Measurements from ENCODE around the gene PKP1. TPM values are rescaled to one million over a fixed set of nuclear protein-coding genes. Genes with fewer than 3 reads are reported as not detected.

PKP1 gene
- total RNA-seq, 1 donor from 2014 or later, result not detected

DNA sequence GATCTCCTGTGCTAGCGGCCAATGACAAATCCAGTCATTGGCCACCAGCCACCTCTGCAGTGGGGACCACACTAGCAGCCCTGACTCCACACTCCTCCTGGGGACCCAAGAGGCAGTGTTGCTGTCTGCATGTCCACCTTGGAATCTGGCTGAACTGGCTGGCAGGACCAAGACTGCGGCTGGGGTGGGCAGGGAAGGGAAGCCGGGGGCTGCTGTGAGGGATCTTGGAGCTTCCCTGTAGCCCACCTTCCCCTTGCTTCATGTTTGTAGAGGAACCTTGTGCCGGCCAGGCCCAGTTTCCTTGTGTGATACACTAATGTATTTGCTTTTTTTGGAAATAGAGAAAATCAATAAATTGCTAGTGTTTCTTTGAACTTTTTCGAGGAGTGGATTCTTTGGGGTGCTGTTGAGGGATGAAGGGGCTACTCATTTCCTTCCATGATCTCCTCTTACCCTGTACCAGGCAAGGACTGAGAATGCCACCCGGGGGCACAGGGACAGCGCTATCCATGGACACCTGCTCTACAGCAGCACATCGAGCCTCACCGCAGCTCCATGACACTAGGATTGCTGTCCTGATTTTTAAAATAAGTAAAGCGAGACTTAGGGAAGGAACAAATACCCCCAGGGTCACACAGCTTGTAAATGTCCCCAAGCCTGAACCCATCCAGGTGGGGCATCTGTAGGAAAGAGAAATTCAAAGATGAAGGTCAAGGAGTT lies 49.5 kb downstream of the PKP1 start:
- H3K9me3 Mint-ChIP-seq, result no peaks in the 10 kb centered on the region
- H3K4me3 Mint-ChIP-seq, result no peak overlapping the region
- H3K27ac Mint-ChIP-seq, result no peak overlapping the region
- H3K27me3 Mint-ChIP-seq (ENCODE audit: insufficient read depth), result peaks cover 8% of the 10 kb centered on the region
- H3K4me1 Mint-ChIP-seq (ENCODE audit: low read depth), result no peaks in the 10 kb centered on the region
- intact Hi-C loops (cut with micrococcal nuclease), result no loop called here
- no peaks in the 10 kb centered on the region for H3K36me3 Mint-ChIP-seq (ENCODE audit: low read depth)
- no peak for DNase-seq (ENCODE audit: low spot score)

DNA sequence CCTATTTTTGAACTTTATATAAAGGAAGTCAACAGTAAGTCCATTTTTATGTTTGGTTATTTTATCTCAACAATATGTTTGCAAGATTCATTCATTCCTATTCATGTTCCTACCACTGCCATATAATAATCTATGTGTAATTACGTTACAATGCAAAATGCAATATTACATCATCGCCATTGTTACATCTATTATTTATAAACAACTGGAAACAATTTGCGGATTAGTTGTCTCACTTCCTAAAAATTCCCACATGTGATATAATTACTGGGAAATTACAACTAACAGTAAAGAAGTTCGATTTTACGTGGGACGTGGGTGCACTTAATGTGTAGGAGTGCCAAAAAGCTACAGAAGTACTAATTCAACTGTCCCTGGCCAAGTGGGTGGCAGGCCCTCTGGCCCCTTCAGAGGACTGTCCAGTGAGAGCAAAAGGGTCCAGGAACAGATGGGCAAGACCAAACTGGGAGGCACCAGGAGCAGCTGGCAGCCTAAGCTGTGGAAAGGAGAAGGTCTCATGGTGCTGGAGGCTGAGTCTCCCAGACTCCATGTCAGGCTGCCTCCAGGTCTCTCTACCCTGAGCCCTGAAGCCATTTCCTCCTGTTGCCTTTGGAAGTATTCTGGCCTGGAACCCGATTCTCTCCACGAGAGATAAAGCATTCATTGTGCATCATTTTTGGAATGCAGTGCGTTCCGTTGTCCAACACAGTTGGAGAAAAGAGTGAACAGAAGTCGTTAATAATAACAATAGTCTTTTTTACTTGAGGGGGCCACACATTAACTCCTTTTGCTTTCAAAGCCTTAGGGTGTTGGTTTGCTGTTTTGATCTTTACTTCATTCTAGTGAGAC lies 51.2 kb downstream of the PKP1 start:
- H3K9me3 Mint-ChIP-seq, result no peaks in the 10 kb centered on the region
- intact Hi-C loops (cut with micrococcal nuclease), result no loop called here
- peaks cover 14% of the 10 kb centered on the region for H3K27me3 Mint-ChIP-seq (ENCODE audit: insufficient read depth)
- DNase-seq (ENCODE audit: low spot score), result no peak
- no peaks in the 10 kb centered on the region for H3K4me1 Mint-ChIP-seq (ENCODE audit: low read depth)
- H3K36me3 Mint-ChIP-seq (ENCODE audit: low read depth), result no peaks in the 10 kb centered on the region
- no peak overlapping the region for H3K4me3 Mint-ChIP-seq
- H3K27ac Mint-ChIP-seq, result no peak overlapping the region

DNA sequence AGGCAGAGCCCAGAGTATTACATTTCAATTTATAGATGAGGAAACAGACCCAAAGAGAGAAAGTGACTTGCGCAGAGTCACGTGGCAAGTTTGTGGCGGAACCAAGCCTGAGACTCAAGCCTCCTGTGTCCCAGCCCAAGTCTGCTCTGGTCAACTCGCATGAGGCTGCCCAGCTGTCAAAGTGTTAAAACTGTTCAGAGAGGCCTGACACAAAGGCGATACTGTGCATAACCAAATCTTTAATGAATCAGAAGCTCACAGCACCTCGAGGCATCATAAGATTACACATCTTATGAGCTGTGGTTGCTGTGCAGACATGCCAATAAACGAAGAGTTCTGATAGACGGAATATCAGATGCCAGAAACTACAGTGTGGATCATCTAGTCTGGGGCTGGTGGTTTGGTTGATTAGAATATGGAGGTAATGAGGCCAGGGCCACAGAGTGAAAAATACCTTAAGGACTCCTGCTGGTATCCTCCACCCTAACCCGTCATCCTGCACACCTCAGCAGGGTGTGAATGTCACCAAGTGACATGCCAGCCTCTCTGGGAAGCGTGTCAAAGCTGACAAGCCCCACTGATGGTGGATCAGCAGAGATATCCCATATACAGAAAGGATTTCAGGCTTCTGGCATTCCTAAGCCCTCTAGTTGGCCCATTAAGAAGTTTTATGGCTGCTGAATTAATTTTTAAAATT lies 52.0 kb downstream of the PKP1 start:
- H3K4me3 Mint-ChIP-seq, result no peak overlapping the region
- intact Hi-C loops (cut with micrococcal nuclease), result no loop called here
- H3K27me3 Mint-ChIP-seq (ENCODE audit: insufficient read depth), result peaks cover 11% of the 10 kb centered on the region
- no peak for DNase-seq (ENCODE audit: low spot score)
- no peaks in the 10 kb centered on the region for H3K9me3 Mint-ChIP-seq
- no peaks in the 10 kb centered on the region for H3K4me1 Mint-ChIP-seq (ENCODE audit: low read depth)
- H3K27ac Mint-ChIP-seq, result no peak overlapping the region
- H3K36me3 Mint-ChIP-seq (ENCODE audit: low read depth), result no peaks in the 10 kb centered on the region

DNA sequence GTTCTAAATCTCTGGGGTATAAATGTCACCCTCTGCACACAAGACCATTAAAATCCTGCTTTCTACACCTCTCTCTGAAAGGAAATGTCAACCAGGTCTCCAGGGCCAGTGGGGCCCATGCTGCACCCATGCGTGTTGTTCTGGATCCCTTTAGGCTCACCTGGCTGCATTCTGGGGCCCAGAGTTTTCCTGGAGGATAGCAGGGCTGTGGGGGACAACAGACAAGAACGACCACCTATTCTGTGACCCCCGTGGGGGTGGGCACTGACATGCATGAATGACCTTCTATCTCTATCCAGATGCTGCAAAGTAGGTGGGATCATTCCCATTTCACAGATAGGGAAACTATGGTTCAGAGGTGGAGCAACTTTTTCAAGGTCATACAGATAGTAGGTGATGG lies 52.6 kb downstream of the PKP1 start:
- intact Hi-C loops (cut with micrococcal nuclease), result no loop called here
- DNase-seq (ENCODE audit: low spot score), result no peak
- no peaks in the 10 kb centered on the region for H3K36me3 Mint-ChIP-seq (ENCODE audit: low read depth)
- H3K9me3 Mint-ChIP-seq, result no peaks in the 10 kb centered on the region
- H3K27ac Mint-ChIP-seq, result no peak overlapping the region
- H3K4me3 Mint-ChIP-seq, result no peak overlapping the region
- H3K4me1 Mint-ChIP-seq (ENCODE audit: low read depth), result no peaks in the 10 kb centered on the region
- peaks cover 11% of the 10 kb centered on the region for H3K27me3 Mint-ChIP-seq (ENCODE audit: insufficient read depth)

DNA sequence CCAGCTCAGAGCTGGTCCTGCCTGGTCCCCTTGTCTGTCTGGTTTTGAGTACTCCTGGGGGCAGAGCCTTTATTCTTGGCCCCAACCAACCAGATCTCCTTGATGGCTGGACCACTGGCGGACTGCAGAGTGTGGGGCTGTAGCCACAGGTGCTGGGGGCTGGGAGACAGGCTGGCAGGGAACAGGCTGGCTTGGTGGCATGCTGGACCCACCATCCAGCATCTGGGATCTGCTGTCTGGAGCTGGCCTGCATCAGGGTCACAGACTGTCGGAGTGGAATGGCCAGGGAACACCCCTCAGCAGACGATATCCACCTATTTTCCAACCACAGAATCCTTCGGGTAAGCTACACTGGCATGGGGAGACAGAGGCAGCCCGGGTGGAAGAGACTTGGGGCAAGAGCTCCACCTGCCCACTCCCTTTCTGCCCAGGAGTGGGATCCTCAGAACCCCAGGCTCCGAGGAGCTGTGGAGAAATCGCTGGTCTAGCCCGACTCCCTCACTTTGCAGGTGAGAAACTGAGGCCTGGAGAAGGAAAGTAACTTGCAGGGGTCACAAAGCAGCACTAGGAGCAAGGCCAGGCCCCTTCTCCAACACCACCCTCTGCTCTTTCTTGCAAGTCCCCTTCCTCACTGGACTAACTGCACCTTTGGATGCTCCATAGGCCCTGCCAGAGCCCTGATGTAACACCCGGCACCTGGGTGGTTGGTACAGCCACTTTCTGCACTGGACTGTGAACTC lies 53.6 kb downstream of the PKP1 start:
- no peaks in the 10 kb centered on the region for H3K36me3 Mint-ChIP-seq (ENCODE audit: low read depth)
- no peaks in the 10 kb centered on the region for H3K4me1 Mint-ChIP-seq (ENCODE audit: low read depth)

DNA sequence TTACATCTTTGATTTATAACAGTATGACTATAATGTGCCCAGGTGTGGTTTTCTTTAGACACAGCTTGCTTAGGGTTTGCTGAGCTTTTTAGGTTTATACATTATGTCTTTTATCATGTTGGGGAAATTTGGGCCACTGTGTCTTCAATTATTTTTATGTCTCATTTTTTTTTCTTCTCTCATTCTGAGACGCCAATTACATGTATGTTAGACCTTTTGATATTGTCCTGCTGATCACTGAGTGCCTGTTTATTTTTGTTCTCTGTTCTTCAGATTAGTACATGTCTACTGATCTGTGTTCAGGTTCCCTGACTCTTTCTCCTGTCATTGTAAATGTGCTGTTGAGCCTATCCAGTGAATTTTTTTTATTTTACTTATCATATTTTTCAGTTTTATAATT lies 58.1 kb downstream of the PKP1 start:
- intact Hi-C loops (cut with micrococcal nuclease), result no loop called here
- H3K27ac Mint-ChIP-seq, result no peak overlapping the region
- no peak for DNase-seq (ENCODE audit: low spot score)

More for the DNA sequence above, 53.6 kb downstream of the PKP1 start:
- no peak for DNase-seq (ENCODE audit: low spot score)
- intact Hi-C loops (cut with micrococcal nuclease), result no loop called here
- H3K27me3 Mint-ChIP-seq (ENCODE audit: insufficient read depth), result peaks cover 15% of the 10 kb centered on the region
- H3K4me3 Mint-ChIP-seq, result no peak overlapping the region
- H3K9me3 Mint-ChIP-seq, result no peaks in the 10 kb centered on the region
- no peak overlapping the region for H3K27ac Mint-ChIP-seq

DNA sequence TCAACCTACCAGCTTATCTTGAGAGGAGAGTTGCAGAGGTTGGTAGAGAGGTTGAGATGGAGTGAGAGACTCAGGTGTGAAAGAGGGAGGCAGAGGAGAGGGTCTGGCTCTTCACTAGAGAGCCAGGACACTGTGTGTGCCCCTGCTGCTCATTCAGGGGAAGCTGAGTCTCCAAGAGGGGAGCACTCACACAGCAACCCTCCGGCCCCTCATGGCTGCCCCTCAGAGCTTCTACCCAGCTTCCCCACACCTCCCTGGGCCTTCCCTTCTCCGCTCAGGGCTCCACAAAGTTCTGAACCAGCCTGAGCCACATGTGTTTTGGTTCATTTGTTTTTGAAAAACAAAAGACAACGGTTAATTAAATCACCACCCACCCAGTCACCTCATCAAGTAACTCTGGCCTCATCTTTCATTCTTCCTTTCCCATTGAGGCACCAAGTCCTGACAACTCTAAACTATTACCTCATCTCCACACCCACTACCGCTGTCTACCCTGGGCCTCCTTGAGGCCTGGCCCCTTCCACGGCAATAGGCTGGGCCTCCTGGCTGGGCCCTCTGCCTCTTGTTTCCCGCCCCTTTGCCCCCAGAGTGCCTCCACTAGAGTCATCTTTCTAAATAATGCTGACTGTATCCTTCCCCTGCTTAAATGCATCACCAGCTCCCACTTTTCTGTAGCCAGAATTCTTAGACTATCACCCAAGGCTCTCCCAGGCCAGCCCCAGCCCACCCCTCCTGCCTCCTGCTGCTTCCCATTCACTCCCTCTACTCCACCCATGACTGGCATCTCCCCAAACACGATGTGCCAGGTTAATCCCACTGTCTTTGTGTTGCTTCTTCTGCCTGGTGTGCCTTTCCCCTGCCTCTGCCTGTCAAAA lies 61.1 kb downstream of the PKP1 start:
- intact Hi-C loops (cut with micrococcal nuclease), result no loop called here
- DNase-seq (ENCODE audit: low spot score), result no peak
- Mint-ChIP-seq H3K4me3 (no peak overlapping the region), H3K27me3 (ENCODE audit: insufficient read depth) (peaks cover 9% of the 10 kb centered on the region), H3K36me3 (ENCODE audit: low read depth) (no peaks in the 10 kb centered on the region), H3K4me1 (ENCODE audit: low read depth) (no peaks in the 10 kb centered on the region), H3K27ac (no peak overlapping the region), H3K9me3 (no peaks in the 10 kb centered on the region)

More for the DNA sequence above, 58.1 kb downstream of the PKP1 start:
- H3K36me3 Mint-ChIP-seq (ENCODE audit: low read depth), result no peaks in the 10 kb centered on the region
- H3K9me3 Mint-ChIP-seq, result no peaks in the 10 kb centered on the region
- H3K4me3 Mint-ChIP-seq, result no peak overlapping the region
- peaks cover 15% of the 10 kb centered on the region for H3K27me3 Mint-ChIP-seq (ENCODE audit: insufficient read depth)
- no peaks in the 10 kb centered on the region for H3K4me1 Mint-ChIP-seq (ENCODE audit: low read depth)

DNA sequence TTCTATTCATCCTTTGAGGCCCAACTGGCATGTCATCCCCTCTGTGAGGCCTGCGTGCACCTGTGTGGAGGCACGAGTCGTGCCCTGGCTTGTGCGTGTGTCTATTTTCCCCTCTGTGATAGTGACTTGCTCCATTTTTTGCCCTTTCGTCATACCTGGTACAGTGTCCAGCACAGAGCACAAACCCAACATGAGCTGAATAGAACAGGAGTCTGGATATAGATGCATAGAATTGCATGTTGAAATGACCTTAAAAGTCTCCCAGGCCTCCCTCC lies 61.7 kb downstream of the PKP1 start:
- H3K36me3 Mint-ChIP-seq (ENCODE audit: low read depth), result no peaks in the 10 kb centered on the region
- peaks cover 7% of the 10 kb centered on the region for H3K27me3 Mint-ChIP-seq (ENCODE audit: insufficient read depth)
- intact Hi-C loops (cut with micrococcal nuclease), result no loop called here
- H3K4me3 Mint-ChIP-seq, result no peak overlapping the region
- no peaks in the 10 kb centered on the region for H3K4me1 Mint-ChIP-seq (ENCODE audit: low read depth)
- no peak overlapping the region for H3K27ac Mint-ChIP-seq
- H3K9me3 Mint-ChIP-seq, result no peaks in the 10 kb centered on the region
- no peak for DNase-seq (ENCODE audit: low spot score)

DNA sequence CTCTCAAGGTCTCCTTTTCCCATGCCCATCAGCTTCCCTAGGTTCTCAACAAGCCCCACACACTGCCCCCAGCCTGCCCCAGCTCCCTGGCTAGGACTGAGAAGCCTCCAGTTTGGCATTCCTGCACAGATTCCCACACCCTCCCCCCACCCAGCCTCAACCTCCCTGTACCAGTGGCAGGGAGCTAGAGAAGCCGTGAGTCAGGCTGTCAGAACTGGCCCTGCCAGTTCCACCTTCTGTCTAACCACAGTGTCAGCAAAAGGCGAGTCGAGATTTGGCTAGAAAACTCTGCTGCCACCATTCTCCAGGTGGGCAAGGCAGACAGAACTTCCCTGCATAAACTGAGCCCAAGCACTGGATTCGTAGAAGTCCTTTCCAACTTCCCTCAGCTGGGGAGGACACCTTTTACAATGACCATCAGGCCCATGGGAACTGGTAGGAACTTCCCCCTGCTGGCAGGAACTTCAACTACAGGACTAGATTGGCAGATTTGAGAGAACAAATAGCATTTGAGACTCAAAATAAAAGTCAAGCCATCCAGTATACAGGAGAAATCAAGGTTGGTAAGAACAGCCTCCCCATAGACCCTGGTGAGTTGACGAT lies 63.1 kb downstream of the PKP1 start:
- peaks cover 3% of the 10 kb centered on the region for H3K27me3 Mint-ChIP-seq (ENCODE audit: insufficient read depth)
- DNase-seq (ENCODE audit: low spot score), result no peak
- H3K36me3 Mint-ChIP-seq (ENCODE audit: low read depth), result no peaks in the 10 kb centered on the region
- intact Hi-C loops (cut with micrococcal nuclease), result no loop called here
- H3K27ac Mint-ChIP-seq, result no peak overlapping the region
- H3K9me3 Mint-ChIP-seq, result no peaks in the 10 kb centered on the region
- H3K4me1 Mint-ChIP-seq (ENCODE audit: low read depth), result no peaks in the 10 kb centered on the region
- no peak overlapping the region for H3K4me3 Mint-ChIP-seq

DNA sequence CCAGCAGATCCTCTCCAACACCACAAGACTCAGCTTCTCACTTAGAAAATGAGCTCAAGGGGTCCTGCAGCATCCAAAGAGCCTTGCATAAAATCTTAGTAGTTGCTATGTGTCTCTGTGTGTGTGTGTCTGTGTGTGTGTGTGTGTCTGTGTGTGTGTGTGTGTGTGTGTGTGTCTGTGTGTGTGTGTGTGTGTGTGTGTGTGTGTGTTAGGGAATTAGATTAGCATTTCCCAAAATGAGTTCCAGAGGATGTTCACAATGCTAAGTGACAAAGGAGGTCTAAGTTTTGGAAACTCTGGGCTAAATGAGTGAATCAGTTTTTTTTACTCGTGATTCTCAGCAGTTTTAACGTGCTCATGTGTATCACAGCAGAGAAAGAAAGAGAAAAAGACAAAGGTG lies 63.7 kb downstream of the PKP1 start:
- Mint-ChIP-seq H3K9me3 (no peaks in the 10 kb centered on the region), H3K27me3 (ENCODE audit: insufficient read depth) (peaks cover 3% of the 10 kb centered on the region), H3K4me1 (ENCODE audit: low read depth) (no peaks in the 10 kb centered on the region), H3K27ac (no peak overlapping the region), H3K36me3 (ENCODE audit: low read depth) (no peaks in the 10 kb centered on the region), H3K4me3 (no peak overlapping the region)
- intact Hi-C loops (cut with micrococcal nuclease), result no loop called here
- no peak for DNase-seq (ENCODE audit: low spot score)

DNA sequence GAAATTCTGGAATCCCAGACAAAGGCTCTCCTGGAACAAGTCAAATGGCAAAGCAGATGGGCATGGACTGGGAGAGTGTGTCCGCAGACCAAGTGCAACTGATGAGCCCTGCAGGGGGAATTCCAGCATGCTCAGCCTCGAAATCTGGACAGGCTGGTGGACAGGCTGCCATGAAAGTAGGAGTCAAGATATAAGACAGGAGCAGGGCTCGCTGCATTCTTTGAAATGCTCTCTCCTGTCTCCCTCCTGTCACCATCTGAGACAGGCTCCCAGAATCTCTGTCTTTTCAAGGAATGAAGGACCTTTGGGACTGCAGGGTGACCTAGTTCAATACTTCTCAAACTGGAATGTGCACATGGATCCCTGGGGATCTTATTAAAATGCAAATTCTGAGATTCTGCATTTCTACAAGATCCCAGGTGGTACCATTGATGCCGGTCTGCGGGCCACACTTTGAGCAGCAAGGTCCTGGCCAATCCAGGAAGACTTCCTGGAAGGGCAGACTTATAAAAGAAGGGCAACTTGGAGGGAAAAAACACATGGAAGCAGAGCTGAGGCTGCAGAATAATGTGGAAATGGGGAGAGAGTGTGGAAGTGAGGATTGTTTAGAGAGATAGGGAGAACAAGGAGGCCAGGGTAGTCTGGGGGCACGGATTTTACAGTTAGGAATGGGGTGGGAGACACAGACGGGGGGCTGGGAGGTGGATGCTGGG lies 64.3 kb downstream of the PKP1 start:
- H3K4me1 Mint-ChIP-seq (ENCODE audit: low read depth), result no peaks in the 10 kb centered on the region
- H3K27ac Mint-ChIP-seq, result no peak overlapping the region
- intact Hi-C loops (cut with micrococcal nuclease), result no loop called here
- H3K27me3 Mint-ChIP-seq (ENCODE audit: insufficient read depth), result peaks cover 6% of the 10 kb centered on the region
- DNase-seq (ENCODE audit: low spot score), result no peak
- H3K9me3 Mint-ChIP-seq, result no peaks in the 10 kb centered on the region
- no peaks in the 10 kb centered on the region for H3K36me3 Mint-ChIP-seq (ENCODE audit: low read depth)
- no peak overlapping the region for H3K4me3 Mint-ChIP-seq
